OCI-LY1 (cell line): ENCODE data around the gene ESPN.

Experiments used
- H2AFZ ChIP-seq: fragments of 200-600 bp; sonication (generic), shearing (Covaris generic); 2 replicates; pipeline ENCODE4 v1.6.0; 2014; ENCODE audit warnings: antibody characterized with exemption, mild to moderate bottlenecking, low read length
- H3F3A ChIP-seq: fragments of 200-600 bp; sonication (generic), shearing (Covaris generic); 2 replicates; pipeline ENCODE4 v1.6.0; 2014; ENCODE audit warnings: mild to moderate bottlenecking, antibody characterized with exemption, low read length, moderate library complexity; ENCODE audit not compliant: insufficient read depth
- H3K27ac ChIP-seq: fragments of 200-600 bp; sonication (generic); 2 replicates; pipeline ENCODE4 v1.5.1; 2014; ENCODE audit warnings: low read length, mixed run types, mild to moderate bottlenecking, low read depth; ENCODE audit not compliant: poor library complexity, severe bottlenecking
- H3K27me3 ChIP-seq: fragments of 200-600 bp; sonication (generic); 2 replicates; pipeline ENCODE4 v1.6.0; 2014; ENCODE audit warnings: antibody characterized with exemption, mild to moderate bottlenecking, low read length, moderate library complexity; ENCODE audit not compliant: insufficient read depth
- H3K36me3 ChIP-seq: fragments of 200-600 bp; sonication (generic); 2 replicates; pipeline ENCODE4 v1.6.1; 2014; ENCODE audit warnings: mild to moderate bottlenecking, antibody characterized with exemption, low read length, moderate library complexity, mixed read lengths; ENCODE audit not compliant: insufficient read depth
- H3K4me1 ChIP-seq: fragments of 200-600 bp; sonication (generic); 2 replicates; pipeline ENCODE4 v1.5.1; 2014; ENCODE audit warnings: mild to moderate bottlenecking, low read length, moderate library complexity; ENCODE audit not compliant: insufficient read depth, severe bottlenecking
- H3K4me2 ChIP-seq: fragments of 200-600 bp; sonication (generic), shearing (Covaris generic); 2 replicates; pipeline ENCODE4 v1.6.1; 2014; ENCODE audit warnings: low read length
- H3K4me3 ChIP-seq: fragments of 200-600 bp; sonication (generic); 2 replicates; pipeline ENCODE4 v1.5.1; 2014; ENCODE audit warnings: low read length, low read depth, mild to moderate bottlenecking, mixed read lengths; ENCODE audit not compliant: poor library complexity, severe bottlenecking
- H3K79me2 ChIP-seq: fragments of 200-600 bp; shearing (Covaris generic); 2 replicates; pipeline ENCODE4 v1.6.1; 2016; ENCODE audit warnings: mixed run types, low read length, mixed read lengths; ENCODE audit not compliant: insufficient read depth
- H3K9ac ChIP-seq: fragments of 200-600 bp; sonication (generic), shearing (Covaris generic); 2 replicates; pipeline ENCODE4 v1.6.1; 2014; ENCODE audit warnings: mild to moderate bottlenecking, low read length, mixed read lengths
- H3K9me2 ChIP-seq: fragments of 200-600 bp; sonication (generic), shearing (Covaris generic); 2 replicates; pipeline ENCODE4 v1.6.1; 2014; ENCODE audit warnings: low read depth, mild to moderate bottlenecking, low read length, mixed read lengths
- H3K9me3 ChIP-seq: fragments of 200-600 bp; shearing (Covaris generic); 2 replicates; pipeline ENCODE4 v1.6.1; 2014; ENCODE audit warnings: low read length, mixed read lengths
- H4K20me1 ChIP-seq: fragments of 200-600 bp; sonication (generic), shearing (Covaris generic); 2 replicates; pipeline ENCODE4 v1.6.0; 2016; ENCODE audit warnings: mild to moderate bottlenecking, low read length; ENCODE audit not compliant: insufficient read depth
- EZH2 ChIP-seq: fragments of 200-600 bp; sonication (generic), shearing (Covaris generic); IDR thresholded peaks from 2 replicates; pipeline ENCODE4 v1.8.0; 2017; ENCODE audit warnings: borderline replicate concordance, mixed run types, mild to moderate bottlenecking, antibody characterized with exemption, low read length, moderate library complexity, mixed read lengths
- TF ChIP-seq, protein P1 (sequence below): fragments of 200-600 bp; sonication (generic), shearing (Covaris generic); IDR thresholded peaks from 2 replicates; pipeline ENCODE4 v1.5.1; 2017; ENCODE audit warnings: mild to moderate bottlenecking, antibody characterized with exemption, low read length, moderate library complexity, mixed read lengths

Gene ESPN

DNA sequence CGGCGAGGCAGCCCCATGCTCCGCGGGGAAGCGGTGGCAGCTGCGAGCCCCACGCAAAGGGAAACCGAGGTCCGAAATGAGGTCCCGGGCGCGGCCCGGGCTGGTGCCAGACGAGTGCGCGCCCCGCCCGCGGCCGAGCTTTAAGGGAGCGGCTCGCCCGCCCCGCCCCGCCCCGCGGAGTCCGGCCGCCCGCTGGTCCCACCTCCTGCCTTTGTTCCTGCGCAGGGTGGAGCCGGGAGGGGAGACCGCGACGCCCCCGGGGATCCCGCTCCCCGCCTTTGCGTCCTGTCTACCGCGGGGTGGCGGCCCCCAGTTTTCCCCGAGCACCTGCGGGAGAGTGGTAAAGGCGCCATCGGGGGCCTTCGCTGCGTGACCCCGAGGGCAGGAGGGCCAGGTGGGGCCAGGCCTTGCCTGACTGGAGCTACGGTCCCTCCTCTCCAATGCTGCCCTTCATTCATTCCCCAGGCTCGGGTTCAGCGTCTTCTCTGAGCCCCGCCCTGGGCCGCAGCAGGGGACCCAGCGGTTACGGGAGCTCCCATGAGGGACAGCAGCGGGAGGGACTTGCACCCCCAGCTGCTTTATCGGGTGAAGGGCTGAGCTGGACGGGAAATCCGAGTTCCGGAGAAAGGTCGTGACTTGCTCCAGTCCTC, 4.6 kb upstream of the ESPN start, which contains the start of gene HES2:
HES2 (minus strand) TSS at position 116 of the 650 bp plus-strand sequence; CDS start at position 17, 99 bp downstream.
- no peak within 1 kb of the TSS for H3K27ac ChIP-seq
- H3F3A ChIP-seq: no peaks in the 10 kb centered on the region
- H3K9me2 ChIP-seq: no peaks in the 10 kb centered on the region
- H3K36me3 ChIP-seq: no peaks in the 10 kb centered on the region
- H3K4me2 ChIP-seq: no peak within 1 kb of the TSS
- H3K9ac ChIP-seq: no peak within 1 kb of the TSS
- H4K20me1 ChIP-seq: no peaks in the 10 kb centered on the region
- H3K4me3 ChIP-seq: no peak within 1 kb of the TSS
- H3K4me1 ChIP-seq: no peaks in the 10 kb centered on the region
- no peaks in the 10 kb centered on the region for H3K9me3 ChIP-seq
- peaks cover 20% of the 10 kb centered on the region for H3K27me3 ChIP-seq
- H2AFZ ChIP-seq: no peak within 1 kb of the TSS
- H3K79me2 ChIP-seq: no peaks in the 10 kb centered on the region
- TF ChIP-seq, protein P1, sequence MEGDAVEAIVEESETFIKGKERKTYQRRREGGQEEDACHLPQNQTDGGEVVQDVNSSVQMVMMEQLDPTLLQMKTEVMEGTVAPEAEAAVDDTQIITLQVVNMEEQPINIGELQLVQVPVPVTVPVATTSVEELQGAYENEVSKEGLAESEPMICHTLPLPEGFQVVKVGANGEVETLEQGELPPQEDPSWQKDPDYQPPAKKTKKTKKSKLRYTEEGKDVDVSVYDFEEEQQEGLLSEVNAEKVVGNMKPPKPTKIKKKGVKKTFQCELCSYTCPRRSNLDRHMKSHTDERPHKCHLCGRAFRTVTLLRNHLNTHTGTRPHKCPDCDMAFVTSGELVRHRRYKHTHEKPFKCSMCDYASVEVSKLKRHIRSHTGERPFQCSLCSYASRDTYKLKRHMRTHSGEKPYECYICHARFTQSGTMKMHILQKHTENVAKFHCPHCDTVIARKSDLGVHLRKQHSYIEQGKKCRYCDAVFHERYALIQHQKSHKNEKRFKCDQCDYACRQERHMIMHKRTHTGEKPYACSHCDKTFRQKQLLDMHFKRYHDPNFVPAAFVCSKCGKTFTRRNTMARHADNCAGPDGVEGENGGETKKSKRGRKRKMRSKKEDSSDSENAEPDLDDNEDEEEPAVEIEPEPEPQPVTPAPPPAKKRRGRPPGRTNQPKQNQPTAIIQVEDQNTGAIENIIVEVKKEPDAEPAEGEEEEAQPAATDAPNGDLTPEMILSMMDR: no peak
- no peak for TF ChIP-seq EZH2

DNA sequence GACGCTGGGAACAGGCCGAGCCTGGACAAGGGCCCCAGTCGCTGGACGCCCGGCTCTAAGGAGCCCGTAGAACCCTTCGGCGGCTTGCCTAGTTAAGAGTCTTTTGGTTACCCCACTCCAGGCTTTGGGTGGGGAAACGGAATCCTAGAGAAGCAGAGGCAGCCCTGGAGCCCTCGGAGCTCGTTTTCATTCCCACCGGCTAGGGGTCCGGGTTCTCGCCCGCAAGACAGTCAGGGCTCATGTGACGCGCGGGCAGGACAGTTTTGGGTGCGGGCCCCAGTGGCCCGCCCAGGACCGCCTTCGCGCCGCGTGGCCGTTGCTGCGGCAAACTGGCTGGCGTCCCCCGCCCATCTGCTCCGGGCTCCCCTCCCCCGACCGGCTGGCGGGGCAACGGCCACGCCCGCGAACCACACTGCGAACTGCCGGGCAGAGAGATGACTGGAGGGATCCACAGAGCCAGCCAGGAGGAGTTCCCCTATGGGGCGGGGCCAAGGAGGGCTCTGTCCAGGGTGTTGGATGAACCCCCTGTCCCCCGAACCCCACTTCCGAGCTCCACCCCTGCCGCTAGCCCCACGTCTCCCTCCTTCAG, 4.0 kb upstream of the ESPN start:
- Histone ChIP-seq H3K4me2 (no peak overlapping the region), H3K4me1 (no peaks in the 10 kb centered on the region), H3K9ac (no peak overlapping the region)

DNA sequence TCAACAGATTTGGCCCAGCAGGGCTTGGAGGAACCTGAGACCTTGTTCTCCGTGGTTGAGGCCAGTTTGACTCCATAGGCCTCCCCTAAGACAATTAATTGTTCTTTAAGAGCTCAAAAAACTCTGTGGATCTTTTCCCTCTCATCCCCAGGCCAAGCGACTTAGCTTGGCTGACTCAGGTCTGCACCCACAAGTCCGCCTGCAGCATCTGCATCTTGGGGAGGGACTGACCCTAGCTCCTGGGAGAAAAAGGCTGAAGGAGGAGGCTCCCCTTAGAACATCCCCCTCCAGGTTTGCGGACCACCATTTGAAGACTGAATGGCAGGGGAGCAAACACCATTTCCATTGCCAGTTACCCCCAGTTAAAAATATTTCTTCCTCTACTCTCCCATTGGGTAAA, 3.3 kb upstream of the ESPN start:
- TF ChIP-seq, protein P1: no peak
- no peak for TF ChIP-seq EZH2
- H3K27me3 ChIP-seq: peaks cover 18% of the 10 kb centered on the region; the same call in 1 of the 2 replicates

More for the DNA sequence above, 4.0 kb upstream of the ESPN start:
- no peaks in the 10 kb centered on the region for H3F3A ChIP-seq
- no peaks in the 10 kb centered on the region for H3K79me2 ChIP-seq
- H3K36me3 ChIP-seq: no peaks in the 10 kb centered on the region
- H4K20me1 ChIP-seq: no peaks in the 10 kb centered on the region
- H3K27me3 ChIP-seq: peaks cover 19% of the 10 kb centered on the region
- TF ChIP-seq, protein P1: no peak
- TF ChIP-seq EZH2: no peak
- no peak overlapping the region for H3K4me3 ChIP-seq
- no peak overlapping the region for H3K27ac ChIP-seq
- no peaks in the 10 kb centered on the region for H3K9me2 ChIP-seq
- no peaks in the 10 kb centered on the region for H3K9me3 ChIP-seq
- H2AFZ ChIP-seq: no peak overlapping the region

More for the DNA sequence above, 3.3 kb upstream of the ESPN start:
- no peak overlapping the region for H3K9ac ChIP-seq
- no peak overlapping the region for H3K4me3 ChIP-seq
- no peaks in the 10 kb centered on the region for H4K20me1 ChIP-seq
- H3K79me2 ChIP-seq: no peaks in the 10 kb centered on the region
- no peaks in the 10 kb centered on the region for H3K4me1 ChIP-seq
- H3K9me2 ChIP-seq: no peaks in the 10 kb centered on the region
- no peaks in the 10 kb centered on the region for H3K36me3 ChIP-seq
- no peak overlapping the region for H3K4me2 ChIP-seq
- H2AFZ ChIP-seq: no peak overlapping the region
- no peak overlapping the region for H3K27ac ChIP-seq
- H3K9me3 ChIP-seq: no peaks in the 10 kb centered on the region
- H3F3A ChIP-seq: no peaks in the 10 kb centered on the region
